HG03045 (cell line): ENCODE data around the gene GBP5.
"Not testable (repeated sequence)": the region's sequence is repeated elsewhere in the genome, so short reads cannot be mapped to it uniquely, and the experiment has no call there.

Experiments used
- ATAC-seq: cut with Tn5 transposase; IDR thresholded peaks from one replicate; pipeline ENCODE4 v1.9.1; 2021; ENCODE audit warnings: mild to moderate bottlenecking, moderate library complexity; ENCODE audit not compliant: unreplicated experiment

GBP5 gene

DNA sequence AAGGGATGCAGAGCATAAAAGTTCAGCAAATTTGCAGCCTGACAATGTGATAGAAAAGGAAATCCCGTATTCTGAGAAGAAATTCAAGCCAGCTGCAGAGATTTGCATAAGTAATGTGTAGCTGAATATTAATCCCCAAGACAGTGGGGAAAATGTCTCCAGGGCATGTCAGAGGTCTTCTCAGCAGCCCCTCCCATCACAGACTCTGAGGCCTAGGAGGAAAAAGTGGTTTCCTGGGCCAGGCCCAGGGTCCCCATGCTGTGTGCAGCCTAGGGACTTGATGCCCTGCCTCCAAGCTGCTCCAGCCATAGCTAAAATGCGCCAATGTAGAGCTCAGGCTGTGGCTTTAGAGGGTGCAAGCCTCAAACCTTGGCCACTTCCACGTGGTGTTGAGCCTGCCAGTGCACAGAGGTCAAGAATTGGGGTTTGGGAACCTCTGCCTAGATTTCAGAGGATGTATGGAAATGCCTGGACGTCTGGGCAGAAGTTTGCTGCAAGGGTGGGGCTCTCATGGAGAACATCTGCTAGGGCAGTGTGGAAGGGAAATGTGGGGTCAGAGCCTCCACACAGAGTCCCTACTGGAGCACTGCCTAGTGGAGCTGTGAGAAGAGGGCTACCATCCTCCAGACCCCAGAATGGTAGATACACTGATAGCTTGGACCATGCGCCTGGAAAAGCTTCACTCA is 11.6 kb upstream of the GBP5 start:
- ATAC-seq = not testable (repeated sequence)

GRCh38 chr1:89280766-89281165 is 8.1 kb upstream of the GBP5 start:
- no peak for ATAC-seq

DNA sequence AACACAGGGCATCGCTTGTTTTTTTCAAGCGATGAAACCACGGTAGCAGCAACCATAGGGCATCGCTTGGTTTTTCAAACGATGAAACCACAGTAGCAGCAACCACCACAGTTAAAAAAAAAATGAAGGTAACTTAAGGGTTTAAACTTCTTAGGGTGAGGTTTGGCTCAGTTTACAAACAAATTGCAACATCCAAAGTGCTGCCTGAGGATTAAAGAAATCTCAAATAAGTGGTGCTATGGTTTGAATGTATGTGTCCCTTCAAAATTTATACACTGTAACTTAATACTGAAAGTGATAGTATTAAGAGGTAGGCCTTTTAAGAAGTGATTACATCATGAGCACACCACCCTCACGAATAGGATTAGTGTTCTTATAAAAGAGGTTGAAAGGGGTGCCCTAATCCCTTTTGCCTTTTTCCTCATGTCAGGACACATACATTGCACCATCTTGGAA is 6.4 kb upstream of the GBP5 start:
- ATAC-seq = no peak

- ATAC-seq = no peak
Measured at GRCh38 chr1:89277725-89278124, 5.1 kb upstream of the GBP5 start.

- ATAC-seq = no peak
Measured at GRCh38 chr1:89276690-89277089, 4.0 kb upstream of the GBP5 start.

GRCh38 chr1:89274411-89274857 is 1.8 kb upstream of the GBP5 start:
- no peak for ATAC-seq

GRCh38 chr1:89273324-89273778 is 691 bp upstream of the GBP5 start:
- no peak for ATAC-seq

DNA sequence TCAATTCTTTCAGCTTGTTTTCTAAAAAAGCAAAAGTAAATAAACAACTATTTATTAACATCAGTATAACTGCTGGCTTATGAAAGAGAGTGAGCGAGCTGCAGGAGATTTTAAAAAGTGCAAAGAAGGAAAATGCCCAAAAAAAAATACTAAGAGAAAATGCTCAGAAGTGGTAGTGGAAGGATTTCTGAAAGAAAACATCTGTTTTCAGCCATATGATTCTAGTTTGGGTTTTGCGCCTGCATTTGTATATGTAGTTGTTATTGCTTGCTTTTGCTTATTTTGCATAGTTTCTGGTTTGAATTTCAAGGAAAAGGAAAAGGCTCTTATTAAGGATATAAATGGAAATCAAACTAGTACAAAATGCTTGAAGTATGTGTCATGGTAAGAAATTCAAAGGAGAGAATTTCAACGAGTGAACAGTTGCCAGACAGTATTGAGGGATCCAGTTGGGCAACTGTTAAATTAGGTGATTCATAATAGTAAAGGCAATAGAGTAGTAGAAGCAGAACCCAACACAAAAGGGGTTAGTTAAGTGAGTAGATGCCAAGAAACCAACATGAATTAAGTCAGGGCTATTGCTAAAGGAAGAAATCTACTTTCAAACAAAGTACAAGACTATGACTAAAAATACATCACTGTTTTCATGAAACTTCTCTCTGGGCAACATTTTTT is 1.2 kb downstream of the GBP5 start:
- no peak for ATAC-seq

DNA sequence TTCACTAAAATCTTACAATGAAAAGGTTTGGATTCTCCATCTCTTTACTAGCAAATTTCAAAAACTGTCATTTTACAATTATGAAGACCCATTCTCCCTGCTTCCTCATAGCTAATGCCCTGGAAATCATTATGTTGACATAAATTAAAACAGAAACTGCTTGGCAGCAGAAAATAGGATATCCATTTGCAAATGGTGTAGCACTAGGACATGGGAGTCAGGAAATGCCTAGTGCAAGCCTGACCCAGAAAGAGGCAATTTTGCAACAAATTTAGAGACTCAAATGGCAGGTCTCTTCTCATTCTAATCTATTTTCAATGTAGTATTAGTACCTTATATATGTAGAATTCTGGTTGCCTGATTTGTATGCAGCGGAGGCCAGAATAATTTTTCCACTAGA is 2.2 kb downstream of the GBP5 start:
- no peak for ATAC-seq

- no peak for ATAC-seq
Measured at GRCh38 chr1:89269277-89269676, 3.4 kb downstream of the GBP5 start.

DNA sequence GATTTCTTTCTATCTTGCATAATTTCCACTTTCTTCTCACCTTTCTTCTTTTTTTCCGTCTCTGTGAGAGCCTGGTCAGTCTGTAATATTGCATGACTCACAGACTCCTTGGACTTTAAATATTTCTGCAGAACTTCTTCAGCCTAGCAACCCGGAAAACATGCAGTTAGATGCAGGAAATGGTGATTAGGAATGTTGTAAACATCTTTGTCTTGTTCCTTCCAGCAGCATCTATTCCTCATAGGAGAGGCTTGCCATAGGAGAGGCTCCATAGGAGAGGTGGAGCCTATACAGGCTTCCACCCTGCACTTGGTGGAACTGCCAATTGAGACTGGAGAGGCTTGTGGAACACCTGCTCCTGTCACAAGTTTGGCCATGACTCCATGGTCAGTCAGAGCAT is 10.0 kb downstream of the GBP5 start:
- no peak for ATAC-seq

DNA sequence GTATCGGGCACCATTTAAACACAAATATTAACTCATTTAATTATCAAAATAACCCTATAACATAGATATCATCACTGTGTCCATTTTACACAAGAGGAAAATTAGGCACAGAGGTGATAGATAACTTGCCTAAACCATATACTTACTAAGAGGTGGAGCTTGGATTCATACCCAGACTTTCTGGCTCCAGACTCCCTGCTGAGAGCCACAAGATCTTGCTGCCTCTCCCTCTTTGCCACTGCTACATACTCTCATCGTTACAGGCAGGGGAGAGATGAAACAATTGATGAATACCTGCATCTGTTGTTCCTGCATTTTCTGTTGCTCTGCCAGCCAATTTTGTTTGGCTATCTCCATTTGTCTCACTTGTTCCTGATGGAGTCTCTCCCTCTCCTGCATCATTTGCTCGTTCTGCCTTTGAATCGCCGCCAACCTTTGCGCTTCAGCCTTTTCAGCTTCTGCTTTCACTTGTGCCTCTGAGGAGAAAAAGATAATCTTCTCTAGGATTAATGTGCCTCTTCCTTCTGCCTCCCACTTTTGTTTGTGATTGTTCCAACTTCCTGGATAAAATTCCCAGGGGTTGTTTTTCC is 10.6 kb downstream of the GBP5 start:
- ATAC-seq = no peak

DNA sequence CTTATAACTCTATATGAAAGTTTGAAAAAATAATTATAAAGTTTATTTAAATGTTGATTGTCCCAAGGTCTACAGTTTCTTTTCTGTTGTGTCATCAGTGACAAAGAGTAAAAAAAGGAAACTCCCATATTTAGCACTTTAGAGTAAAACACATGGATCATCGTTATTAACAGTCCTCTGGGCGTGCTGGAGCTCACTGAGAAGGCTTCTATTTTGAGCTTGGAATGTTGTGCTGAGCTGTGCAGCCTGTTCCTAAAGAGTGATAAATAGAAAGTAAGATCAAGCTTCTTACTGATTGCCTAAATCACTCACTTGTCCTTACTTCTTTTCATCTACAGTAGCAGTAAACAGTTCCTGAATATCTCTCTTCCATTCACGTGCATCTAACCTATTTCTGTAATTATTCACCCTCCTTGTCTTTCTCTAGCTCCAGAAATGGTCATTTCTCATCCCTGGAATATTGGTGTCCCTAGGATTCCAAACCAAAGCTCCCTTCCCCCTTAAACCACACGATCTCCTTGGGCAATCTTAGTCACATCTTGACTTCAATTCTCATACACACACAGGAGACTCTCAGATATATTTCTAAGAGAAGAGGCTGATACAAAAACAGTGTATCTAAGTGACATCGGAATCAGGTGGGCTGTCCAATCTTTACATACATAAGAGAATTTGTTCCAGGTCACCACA is 11.9 kb downstream of the GBP5 start:
- ATAC-seq = no peak

- no peak for ATAC-seq
Measured at GRCh38 chr1:89260042-89260441, 12.6 kb downstream of the GBP5 start.

DNA sequence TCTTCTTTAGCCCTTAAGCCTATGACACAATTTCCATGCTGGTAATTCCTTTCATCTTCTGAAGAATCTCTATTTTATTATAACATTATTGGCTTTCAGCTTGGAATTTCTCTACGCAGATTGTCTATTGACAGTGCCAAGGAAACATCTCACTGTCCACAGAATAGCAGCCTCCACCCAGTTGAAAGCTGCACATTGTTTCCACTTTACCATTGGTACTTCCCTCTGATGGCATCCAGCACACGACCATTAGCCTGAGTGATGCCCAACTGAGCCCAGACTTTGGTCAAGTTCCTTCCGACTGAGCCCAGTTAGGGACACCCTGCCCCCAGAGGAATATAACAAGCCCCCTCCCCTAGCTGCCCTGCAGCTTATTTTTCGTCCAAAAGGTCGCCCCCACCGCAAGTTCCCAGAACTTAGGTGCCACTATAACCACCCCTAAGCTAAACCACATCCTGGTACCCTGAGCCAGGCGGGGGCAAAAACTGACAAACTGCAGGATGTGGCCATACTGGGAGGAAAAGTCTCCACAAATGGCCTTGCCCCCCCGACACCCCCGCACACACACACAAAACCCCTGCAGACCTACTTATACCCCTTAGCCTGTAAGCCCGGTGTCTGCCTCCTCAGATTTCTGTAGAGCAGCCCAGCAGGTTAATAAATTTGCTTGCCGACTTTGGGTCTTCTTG is 13.2 kb downstream of the GBP5 start:
- no peak for ATAC-seq

DNA sequence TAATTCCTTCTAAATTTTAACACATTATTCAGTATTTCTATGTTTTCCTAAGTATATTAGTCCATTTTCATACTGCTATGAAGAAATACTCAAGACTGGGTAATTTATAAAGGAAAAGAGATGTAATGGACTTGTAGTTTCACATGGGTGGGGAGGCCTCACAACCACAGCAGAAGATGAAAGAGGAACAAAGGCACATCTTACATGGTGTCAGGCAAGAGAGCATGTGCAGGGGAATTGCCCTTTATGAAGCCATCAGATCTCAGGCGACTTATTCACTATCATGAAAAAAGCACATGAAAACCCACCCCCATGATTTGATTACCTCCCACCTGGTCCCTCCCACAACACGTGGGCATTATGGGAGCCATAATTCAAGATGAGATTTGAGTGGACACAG is 15.6 kb downstream of the GBP5 start:
- no peak for ATAC-seq

DNA sequence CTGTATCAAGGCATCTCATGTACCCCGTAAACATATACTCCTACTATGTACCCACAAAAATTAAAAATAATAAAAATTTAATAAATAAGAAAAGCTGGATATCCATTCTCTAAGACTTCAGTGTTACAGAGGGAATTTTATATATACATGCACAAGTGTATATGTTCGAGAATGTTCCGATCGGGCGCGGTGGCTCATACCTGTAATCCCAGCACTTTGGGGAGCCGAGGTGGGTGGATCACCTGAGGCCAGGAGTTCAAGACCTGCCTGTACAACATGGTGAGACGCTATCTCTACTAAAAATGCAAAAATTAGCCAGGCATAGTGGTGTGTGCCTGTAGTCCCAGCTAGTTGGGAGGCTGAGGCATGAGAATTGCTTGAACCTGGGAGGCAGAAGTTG is 17.1 kb downstream of the GBP5 start:
- ATAC-seq = not testable (repeated sequence)

- ATAC-seq = no peak
Measured at GRCh38 chr1:89254658-89255287, 17.9 kb downstream of the GBP5 start.

DNA sequence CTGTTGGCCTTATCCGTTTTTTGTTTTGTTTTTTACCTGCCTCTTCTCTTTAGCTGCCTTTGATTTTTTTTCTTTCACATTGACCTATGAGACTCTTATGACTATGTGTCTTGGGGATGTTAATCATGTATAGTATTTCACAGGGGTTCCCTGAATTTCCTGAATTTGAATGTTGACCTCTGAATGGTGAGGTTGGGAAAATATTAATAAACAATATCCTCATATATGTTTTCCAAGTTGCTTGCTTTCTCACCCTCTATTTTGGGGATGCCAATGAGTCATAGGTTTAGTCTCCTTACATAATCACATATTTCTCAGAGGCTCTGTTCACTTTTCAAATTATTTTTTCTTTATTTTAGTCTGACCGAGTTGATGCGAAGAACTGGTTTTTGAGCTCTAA is 29.6 kb downstream of the GBP5 start:
- ATAC-seq = no peak
